Anterior cingulate cortex (tissue), 58 donors: ENCODE results near the gene SLC35E2B.
A peak's percentile ranks its signal among the peaks of the same experiment; 100 is the strongest.
"Not testable (repeated sequence)": the region's sequence is repeated elsewhere in the genome, so short reads cannot be mapped to it uniquely, and the experiment has no call there.

Experiments
- DNase-seq, 58 donors: peaks; one replicate each; lab custom pipeline; 2025; lab: John Stamatoyannopoulos, UW

The SLC35E2B gene

DNA sequence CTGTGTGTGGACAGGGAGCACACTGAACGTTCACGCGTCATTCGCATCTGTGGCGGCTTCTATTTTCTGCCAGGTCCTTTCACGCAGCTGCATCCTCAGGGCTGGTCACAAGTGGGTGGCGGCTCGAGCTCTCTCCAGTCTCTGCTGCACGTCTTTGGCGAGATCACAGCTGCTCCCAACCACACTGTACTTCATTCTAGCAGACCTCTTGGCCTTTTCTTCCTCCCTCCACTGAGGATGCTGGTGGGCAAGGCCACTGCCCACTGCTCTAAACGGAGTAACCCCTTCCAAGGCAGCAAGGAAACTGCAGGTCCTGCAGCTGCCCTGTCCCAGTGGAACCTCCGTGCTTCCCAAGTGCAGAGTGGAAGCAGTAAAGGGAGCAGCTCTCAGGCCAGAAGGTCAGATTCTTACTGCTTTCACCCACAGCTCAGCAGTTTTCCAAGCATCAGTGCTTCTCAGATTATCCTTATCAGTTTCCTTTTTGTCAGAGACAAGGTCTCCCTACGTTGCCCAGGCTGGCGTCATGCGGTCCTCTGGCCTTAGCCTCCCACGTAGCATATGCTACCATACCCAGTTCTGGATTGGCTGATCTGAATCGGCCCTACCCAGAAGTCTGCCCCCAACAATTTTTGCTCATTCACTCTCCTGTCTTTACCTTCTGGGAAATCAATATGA lies 44.9 kb downstream of the SLC35E2B start:
- not testable (repeated sequence) for DNase-seq

DNA sequence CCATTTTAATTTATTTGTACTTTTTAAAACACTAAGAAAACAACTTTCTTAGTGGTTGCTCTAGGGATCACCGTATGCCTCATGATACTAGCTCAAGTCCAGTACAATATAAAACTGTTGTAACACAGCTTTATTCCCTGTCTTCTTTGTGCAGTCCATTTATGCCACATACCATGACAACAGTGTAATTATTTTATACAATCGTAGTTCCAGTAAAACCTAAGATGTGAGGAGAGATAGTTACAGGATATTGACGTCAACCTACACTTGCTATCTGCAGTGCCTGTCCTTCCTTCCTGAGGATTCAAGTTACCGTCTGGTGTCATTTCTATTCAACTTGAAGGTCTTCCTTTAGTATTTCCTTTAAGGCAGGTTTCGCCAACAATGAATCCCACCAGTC lies 46.3 kb downstream of the SLC35E2B start:
- not testable (repeated sequence) for DNase-seq

DNA sequence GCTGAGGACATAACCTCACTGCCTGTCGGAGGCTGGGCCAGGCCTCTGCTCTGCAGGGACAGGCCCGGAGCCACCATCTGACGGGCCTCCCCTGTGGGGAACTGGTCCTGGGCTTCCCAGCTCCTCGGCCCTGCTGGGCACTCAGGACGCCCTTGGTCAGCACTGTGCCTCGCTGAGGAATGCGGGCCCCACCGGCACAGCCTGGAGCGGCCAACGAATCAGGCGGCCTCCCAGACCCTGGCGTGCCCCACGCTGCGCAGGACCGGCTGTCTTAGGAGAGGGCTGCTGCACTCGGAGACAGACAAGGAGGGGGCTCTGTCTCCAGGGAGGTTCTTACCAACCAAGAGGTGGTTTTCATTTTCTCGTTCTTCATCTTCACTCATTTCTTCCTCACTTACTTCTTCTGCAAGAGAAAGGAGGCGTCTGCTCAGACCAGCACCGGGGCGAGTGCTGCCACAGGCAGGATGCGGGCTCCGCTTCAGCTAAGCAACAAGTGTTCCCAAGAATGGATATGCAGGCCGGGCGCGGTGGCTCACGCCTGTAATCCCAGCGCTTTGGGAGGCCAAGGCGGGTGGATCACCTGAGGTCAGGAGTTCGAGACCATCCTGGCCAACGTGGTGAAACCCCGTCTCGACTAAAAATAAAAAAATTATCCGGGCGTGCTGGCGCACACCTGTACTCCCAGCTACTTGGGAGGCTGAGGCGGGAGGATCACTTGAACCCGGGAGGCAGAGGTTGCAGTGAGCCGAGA lies 51.7 kb downstream of the SLC35E2B start:
- DNase-seq, result not testable (repeated sequence)

DNA sequence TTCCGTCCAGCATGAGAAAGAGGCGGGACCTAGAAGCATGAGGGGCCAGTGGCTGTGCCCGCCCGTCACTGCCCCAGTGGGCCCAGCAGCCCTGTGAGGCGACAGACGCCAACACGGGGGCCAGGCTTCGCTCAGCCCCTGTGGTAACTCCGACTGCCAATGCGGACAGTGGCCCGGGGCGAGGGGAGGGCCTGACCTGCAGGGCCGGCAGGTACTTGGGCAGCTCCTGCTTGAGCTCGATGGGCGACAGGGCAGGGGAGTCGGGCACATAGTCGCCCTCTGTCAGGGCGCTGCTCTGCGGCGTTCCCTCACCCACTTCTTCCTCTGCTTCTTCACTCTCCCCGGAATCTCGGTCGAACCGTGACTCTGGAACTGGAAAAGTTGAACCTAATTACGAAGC lies 52.5 kb downstream of the SLC35E2B start:
- not testable (repeated sequence) for DNase-seq

DNA sequence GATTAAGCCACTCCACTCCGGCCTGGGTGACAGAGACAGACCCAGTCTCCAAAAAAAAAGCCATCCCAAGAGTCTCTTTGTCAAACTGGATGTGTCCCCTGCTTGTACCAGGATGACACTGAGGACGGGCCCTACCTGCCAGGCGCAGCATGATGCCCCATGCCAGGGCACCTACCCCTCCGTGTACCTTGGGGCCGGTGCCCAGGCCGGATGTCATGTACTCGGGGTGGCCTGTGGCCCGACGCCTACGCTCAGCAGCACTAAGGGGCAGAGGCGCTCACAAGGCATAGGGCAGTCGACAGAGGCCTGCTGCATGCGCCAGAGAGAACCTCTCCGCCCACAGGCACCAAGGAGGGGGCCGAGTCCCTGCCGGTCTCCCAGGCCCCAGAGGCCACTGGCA lies 53.2 kb downstream of the SLC35E2B start:
- DNase-seq, result not testable (repeated sequence)

DNA sequence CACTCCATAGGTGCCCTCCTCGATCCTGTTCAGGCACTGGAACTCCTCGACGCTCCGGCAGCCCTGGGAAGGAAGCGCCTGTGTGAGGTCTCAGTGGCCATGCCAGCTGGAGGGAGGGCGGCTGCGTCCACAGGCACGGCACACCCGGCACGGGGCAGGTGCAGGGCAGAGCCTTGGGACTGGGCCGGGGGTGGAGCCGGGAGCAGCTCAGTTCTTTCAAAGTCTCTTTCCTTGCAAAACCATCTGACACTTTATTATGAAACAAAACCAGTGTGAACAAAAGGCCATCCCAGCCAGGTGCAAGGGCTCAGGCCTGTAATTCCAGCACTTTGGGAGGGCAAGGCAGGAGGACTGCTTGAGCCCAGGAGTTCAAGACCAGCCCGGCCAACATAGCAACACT lies 54.1 kb downstream of the SLC35E2B start:
- DNase-seq, result not testable (repeated sequence)

DNA sequence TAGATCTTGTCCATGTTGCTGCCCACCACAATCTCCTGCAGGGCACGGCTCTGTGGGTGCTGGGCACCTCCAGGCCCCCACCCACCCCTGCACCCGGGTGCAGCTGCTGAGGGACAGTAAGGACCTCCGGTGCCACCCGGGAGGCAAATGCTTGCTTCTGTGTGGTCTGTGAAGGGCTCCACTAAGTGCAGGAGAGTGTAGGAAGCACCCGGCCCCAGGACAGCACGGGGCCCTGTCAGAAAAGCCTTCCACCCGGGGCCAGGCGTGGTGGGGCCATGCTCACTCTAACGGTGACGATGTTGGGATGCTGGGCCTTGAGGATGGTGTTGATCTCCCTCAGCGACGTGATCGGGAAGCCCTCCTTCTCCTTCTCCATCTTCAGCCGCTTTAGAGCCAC lies 55.1 kb downstream of the SLC35E2B start:
- DNase-seq, result not testable (repeated sequence)

DNA sequence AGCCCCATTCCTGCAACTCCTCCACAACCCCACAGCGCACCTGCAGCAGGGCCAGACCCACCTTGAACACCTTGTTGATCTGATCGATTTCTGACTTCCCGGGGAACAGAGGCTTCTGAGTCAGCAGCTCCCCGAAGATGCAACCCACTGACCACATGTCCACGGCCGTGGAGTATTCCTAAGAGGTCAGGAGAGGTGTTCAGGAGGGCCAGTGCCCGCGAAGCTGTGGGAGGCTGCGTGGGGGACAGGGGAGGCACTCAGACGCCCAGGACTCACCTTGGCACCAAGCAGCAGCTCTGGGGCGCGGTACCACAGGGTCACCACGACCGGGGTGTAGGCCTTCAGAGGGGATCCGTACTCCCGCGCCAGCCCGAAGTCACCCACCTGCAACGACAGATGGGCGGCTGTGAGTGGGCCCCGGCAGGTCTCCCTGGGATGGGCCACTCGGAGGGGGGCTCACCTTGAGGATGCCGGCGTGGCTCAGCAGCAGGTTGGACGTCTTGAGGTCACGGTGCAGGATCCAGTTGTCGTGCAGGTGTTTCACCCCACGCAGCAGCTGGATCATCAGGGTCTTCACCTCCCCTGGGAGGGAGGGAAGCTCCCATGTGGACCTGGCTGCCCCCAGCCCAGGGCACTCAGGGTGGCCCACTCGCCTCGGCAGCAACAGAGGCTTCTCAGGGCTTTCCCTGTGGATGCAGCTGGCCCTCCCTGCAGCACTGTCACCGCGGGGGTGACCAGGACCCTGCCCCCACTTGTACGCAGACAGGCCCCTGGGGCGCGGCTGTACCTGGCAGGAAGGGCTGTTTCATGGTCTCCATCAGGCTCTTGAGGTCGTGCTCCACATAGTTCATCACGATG lies 55.7 kb downstream of the SLC35E2B start:
- not testable (repeated sequence) for DNase-seq

DNA sequence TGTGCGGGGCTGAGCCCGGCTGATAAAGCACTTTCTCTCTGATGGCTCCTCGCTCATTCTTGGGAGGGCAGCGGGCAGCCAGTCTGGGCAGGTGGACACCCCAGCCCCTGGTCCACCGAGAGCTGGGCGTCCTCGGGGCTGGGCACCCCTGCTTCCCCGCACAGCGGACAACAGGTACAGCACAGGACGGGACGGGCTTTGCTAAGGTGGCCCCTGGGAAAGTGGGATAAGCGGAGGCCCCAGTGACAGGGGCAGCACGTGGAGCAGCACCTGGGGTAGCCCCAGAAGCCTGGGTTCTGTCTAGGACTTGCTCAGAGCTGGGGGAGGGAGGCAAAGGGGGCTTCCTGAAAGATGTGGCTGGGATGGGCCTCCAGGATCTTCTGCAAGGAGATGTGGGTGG lies 58.0 kb downstream of the SLC35E2B start:
- not testable (repeated sequence) for DNase-seq

DNA sequence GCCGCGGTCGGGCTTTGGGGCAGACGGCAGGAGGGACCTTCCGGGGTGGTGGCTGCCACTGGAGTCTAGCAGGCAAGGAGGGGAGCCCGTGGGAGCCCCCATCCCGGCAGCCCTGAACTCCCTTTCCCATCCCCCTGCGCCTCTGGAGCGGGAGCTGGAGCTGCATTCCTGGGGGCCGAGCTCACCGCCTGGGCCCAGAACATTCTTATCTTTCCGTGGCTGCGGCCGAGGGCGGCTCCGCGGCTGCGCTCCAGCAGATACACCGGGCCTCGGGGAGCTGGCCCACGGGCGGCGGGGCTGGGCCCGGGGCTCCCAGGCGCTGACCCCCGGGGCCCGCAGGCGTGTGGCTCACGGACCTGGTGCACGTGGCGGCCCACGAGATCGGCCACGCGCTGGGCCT lies 59.2 kb downstream of the SLC35E2B start:
- not testable (repeated sequence) for DNase-seq

DNA sequence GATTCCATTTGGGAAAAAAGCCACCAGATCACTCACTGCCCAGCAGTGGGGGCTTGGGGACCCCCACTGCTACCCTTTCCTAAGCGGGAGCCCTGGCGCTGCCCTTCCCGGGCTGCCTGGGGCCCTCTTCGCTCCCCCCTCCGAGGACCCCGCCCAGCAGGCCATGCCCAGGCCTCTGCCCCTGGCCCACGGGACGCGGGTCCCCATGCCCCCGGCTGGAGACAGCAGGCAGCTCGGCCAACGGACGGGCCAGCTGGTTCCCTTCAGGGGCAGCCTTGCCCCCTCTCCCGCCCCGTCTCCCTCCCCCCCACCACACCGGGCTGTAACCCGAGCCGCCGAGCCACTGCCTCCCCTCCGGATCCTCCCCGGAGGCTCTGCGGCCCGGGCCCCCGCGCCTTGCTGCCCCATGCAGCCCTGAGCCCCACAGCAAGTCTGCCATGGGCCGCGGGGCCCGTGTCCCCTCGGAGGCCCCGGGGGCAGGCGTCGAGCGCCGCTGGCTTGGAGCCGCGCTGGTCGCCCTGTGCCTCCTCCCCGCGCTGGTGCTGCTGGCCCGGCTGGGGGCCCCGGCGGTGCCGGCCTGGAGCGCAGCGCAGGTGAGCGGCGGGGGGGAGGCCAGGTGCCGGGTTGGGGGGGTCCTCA lies 60.7 kb downstream of the SLC35E2B start, which contains the start of gene MMP23B:
Gene MMP23B, plus strand, starts transcription at position 392 of the 639 bp plus-strand sequence. Its CDS starts 46 bp downstream, at position 438.
- DNase-seq, result no peak

DNA sequence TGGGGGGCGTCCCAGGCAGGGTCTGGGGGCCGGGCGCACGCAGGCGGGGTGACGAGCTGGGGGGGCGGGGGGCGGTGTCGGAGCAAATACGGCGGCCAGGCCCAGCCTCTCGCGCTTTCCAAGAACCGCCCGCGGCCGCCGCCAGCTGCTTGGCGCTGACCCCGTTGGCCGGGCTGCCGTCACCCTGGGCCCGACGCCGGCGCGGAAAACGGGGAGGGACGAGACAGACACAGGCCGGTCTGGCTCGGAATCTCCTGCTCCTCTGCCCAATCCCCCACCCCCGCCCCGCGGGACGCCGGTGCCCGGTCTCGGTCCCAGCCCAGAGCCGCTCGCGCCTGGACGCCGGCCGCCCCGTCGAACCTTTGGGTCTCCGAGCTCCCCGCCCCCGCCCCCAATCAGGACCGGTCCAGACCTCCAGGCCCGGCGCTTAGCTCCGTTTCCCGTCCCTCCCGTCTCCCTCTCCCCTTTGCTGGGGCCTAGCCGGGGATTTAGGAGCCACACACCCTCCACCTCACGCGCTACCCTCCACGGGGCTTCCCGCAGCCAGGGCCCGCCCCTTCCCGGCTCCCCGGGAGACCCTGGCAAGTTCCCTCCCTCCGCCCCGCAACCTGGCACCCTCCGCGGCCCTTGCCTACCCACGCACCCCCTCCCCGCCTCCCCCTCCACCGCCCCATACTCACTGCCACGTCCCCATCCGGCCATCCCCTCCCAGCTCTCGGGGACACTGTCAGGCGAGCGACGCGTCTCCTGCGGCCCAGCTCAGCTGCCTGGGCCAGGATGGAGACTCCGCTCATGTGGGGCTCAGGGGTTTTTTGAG lies 61.4 kb downstream of the SLC35E2B start:
- DNase-seq, result peak in 30 of 58 donors; percentile 7 to 60 (median 33)

DNA sequence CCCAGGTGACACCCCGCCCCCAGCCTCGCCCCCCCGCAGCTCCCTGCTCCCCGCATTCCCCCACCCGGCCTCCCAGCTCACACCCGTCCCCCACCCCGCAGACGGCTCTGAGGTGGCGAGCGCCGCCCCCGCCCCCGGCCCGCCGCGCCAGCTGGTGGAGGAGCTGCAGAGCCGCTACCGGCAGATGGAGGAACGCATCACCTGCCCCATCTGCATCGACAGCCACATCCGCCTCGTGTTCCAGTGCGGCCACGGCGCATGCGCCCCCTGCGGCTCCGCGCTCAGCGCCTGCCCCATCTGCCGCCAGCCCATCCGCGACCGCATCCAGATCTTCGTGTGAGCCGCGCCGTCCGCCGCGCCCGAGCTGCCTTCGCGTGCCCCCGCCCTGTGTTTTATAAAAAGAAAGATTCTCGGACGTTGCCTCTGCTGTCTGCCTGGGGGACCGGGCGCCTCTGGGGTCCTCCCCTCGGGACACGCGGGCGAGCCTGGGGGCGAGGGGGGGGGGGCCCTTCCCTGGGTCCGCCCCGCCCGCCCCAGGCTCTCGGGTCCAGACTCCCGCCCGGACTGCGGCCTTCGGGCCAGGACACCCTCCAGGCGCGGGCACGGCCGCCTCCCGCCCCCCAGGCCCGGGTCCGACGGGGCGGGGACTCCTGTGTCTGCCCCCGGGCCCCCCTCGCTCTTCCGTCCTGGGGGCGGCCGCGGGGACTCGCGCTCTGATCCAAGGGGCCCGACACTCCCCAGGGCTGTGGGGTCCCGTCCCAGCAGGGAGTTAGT lies 62.2 kb downstream of the SLC35E2B start:
- peak in 32 of 58 donors; percentile 3 to 69 (median 33) for DNase-seq

DNA sequence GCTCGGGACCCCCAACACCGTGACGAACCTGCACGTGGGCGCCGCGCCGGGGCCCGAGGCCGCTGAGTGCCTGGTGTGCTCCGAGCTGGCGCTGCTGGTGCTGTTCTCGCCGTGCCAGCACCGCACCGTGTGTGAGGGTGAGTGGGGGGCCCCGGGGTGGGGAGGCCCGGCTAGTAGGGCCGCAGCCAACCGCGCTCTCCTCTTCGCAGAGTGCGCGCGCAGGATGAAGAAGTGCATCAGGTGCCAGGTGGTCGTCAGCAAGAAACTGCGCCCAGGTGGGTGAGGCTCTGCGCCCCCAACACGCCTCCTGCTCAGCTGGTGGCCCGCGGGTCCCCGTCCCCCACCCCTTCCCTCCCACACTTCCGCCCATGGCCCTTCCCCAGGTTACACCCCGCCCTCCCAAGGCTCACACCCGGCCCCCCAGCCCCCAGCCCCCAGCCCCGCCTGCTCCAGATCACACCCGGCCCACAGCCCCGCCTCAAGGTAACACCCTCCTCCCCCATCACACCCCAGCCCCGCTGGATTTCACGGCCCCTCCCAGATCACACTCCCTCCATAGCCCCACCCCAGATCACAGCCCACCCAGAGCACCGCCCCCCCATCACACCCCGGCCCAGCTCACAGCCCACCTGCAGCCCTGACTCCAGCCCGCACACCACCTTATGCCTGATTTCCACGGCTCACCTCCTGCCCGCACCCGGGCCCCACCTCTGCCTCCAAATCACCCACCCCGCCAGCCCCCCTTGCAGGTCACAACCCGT lies 63.0 kb downstream of the SLC35E2B start:
- DNase-seq, result no peak

DNA sequence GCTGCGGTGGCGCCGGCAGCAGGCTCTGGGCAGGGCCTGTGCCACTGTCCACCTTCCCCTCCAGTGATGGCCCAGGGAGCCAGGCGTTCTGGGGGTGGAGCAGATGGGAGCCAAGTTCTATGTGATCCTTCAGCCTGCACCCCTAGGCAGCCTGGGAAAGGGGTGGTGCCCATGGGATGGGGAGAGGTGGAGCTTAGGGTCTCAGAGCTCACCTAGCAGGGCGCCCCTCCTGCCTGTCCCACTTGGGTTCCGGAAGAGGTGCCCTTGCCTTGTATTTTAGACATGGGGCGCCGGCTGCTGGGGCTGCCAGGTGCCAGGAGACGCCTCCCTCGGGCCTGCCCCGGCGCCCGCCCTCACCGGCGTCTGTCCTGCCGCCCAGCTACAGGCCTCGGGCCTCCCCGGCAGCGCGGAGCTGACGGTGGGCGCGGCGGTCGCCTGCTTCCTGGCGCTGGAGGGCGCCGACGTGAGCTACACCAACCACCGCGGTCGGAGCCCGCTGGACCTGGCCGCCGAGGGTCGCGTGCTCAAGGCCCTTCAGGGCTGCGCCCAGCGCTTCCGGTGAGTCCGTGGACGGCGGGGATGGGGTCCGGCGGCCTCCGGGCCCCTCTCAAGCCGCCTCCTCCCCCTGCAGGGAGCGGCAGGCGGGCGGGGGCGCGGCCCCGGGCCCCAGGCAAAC lies 63.7 kb downstream of the SLC35E2B start:
- DNase-seq, result no peak

DNA sequence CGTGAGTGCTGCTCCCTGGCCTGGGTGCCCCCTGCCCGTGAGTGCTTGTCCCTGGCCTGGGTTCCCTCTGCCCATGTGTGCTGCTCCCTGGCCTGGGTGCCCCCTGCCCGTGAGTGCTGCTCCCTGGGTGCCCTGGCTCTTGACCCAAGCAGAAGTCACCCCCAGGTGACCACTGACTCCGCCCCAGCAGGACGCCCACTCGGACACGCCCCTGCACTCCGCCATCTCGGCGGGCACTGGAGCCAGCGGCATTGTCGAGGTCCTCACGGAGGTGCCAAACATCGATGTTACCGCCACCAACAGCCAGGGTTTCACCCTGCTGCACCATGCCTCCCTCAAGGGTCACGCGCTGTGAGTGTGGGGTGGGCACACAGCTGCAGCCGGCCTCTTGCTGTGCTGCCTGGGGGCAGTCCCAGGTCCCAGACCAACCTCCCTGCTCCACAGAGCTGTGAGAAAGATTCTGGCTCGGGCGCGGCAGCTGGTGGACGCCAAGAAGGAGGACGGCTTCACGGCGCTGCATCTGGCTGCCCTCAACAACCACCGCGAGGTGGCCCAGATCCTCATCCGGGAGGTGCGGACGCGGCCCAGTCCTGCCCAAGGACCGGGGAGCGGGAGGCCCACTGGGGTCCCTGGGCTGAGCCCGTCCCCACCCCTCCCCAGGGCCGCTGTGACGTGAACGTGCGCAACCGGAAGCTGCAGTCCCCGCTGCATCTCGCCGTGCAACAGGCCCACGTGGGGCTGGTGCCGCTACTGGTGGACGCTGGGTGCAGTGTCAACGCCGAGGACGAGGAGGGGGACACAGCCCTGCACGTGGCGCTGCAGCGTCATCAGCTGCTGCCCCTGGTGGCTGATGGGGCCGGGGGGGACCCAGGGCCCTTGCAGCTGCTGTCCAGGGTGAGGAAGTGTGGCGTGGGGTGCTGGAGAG lies 64.5 kb downstream of the SLC35E2B start:
- DNase-seq, result no peak
